T-helper 2 cell treated with Interferon-gamma antibody and Interleukin-4, amounts not matched to agents 100 ng/mL and 5 ng/mL, for 36 hours (primary cell): ENCODE data around the gene PLXNC1. TPM values are rescaled to one million over a fixed set of nuclear protein-coding genes. Genes with fewer than 3 reads are reported as not detected.

Source experiments
- intact Hi-C: fragments of 100-400 bp; cut with micrococcal nuclease; formaldehyde crosslinking; loops from one replicate; pipeline ENCODE4 v1.15.1; 2023
- total RNA-seq: library from RNA; stranded (reverse); gene quantifications from 2 replicates; pipeline ENCODE4 v1.2.3, GENCODE V29; 2022

Gene PLXNC1
- total RNA-seq, 1 donor from 2014 or later, result 26.7 TPM

DNA sequence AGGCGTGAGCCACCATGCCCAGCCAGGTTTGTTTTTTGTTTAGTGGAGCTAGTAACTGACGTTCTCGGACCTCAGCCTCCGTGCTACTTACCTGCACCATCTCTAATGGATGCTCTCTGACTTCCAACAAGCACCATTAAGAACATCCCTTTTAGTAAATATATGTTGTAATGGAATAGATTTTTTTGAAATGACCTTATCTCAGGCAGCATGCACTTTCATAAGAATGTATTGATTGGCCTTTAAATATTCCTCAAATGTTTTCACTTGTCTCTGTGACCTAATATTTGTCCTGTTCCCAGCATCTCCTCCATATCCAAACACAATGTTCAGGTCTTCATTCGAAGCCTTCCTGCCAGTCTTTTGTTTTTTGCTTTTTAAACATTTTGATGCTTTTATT is 51.7 kb downstream of the PLXNC1 start:
- intact Hi-C loops, result no loop called here

GRCh38 chr12:94200695-94201094 is 52.3 kb downstream of the PLXNC1 start:
- intact Hi-C loops, result no loop called here

GRCh38 chr12:94202245-94203180 is 54.1 kb downstream of the PLXNC1 start:
- intact Hi-C loops, result no loop called here

GRCh38 chr12:94203181-94203546 is 54.8 kb downstream of the PLXNC1 start:
- intact Hi-C loops, result no loop called here

GRCh38 chr12:94203796-94204195 is 55.4 kb downstream of the PLXNC1 start:
- intact Hi-C loops, result loop anchor here (2.0 kb wide), 1 partner anchor 255 kb away; the partner anchor contains the start of gene CEP83

GRCh38 chr12:94204499-94205247 is 56.3 kb downstream of the PLXNC1 start:
- intact Hi-C loops, result loop anchor here (2.0 to 5.0 kb wide), 2 partner anchors 254 to 527 kb away; partner anchors contain the start of genes CEP83 and CRADD

GRCh38 chr12:94205822-94206221 is 57.4 kb downstream of the PLXNC1 start:
- intact Hi-C loops, result loop anchor here (2.0 to 5.0 kb wide), 2 partner anchors 253 to 529 kb away; partner anchors contain the start of genes CEP83 and CRADD

- intact Hi-C loops, result loop anchor here (5.0 kb wide), 1 partner anchor 530 kb away; the partner anchor contains the start of gene CRADD
Measured at GRCh38 chr12:94206886-94207285, 58.5 kb downstream of the PLXNC1 start.

DNA sequence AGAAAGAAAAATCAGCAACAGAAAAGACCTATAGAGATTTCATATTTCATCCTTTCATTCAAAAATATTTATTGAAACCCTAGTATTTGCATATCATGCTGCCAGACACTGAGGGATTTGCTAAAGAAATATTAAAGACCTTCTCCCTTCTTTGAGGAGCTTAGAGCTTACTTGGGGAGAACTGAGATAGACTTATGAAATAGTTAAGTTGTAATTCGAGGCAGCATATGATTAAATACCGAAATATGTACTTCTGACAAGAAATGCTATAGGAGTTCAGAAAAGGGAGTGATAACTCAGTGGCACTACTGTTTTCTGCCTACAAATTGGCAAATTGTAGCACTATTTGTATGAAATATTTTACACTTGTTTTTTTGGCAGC is 59.1 kb downstream of the PLXNC1 start:
- intact Hi-C loops, result loop anchor here (5.0 kb wide), 1 partner anchor 530 kb away; the partner anchor contains the start of gene CRADD

GRCh38 chr12:94207849-94208621 is 59.7 kb downstream of the PLXNC1 start:
- intact Hi-C loops, result loop anchor here (1.0 to 5.0 kb wide), 7 partner anchors 33 to 531 kb away; partner anchors contain the start of genes CRADD and PLXNC1

DNA sequence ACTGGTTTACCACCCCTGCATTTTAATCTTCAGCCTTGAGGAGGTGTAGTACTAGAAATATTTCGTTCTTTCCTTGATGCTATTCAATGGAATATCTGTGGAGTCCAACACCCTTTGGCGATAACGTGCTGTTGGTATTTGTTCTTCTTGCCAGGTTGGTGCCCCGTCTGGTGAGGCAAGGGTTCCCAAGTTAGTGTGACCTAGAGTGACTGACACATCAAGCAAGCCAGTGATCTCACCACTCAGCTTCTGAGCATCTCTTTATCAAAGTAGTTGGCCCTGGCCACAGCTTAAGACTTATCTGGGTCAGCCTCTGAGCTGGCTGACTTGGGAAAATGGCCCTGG is 60.2 kb downstream of the PLXNC1 start:
- intact Hi-C loops, result loop anchor here (1.0 to 5.0 kb wide), 7 partner anchors 34 to 531 kb away; partner anchors contain the start of genes CRADD and PLXNC1

GRCh38 chr12:94209240-94209639 is 60.9 kb downstream of the PLXNC1 start:
- intact Hi-C loops, result loop anchor here (2.0 to 5.0 kb wide), 2 partner anchors 34 to 532 kb away; partner anchors contain the start of gene CRADD

DNA sequence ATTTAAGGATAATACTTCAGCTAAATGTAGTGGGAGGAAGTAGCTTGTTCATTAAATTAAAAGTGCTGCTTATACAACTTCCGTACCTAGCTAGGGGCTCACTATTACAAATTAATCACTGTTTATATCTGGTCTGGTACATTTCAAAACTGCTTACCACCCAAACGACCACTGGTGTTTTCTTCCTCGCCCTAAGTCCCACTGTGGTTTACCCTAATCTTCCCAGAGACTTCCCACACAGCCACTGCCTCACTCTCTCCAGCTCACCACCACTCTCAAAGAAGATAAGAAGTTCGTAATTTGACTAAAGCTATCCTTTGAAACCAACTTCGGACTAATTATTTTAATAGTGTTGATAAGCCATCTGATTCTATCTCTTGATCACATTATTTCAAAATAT is 62.6 kb downstream of the PLXNC1 start:
- intact Hi-C loops, result no loop called here

DNA sequence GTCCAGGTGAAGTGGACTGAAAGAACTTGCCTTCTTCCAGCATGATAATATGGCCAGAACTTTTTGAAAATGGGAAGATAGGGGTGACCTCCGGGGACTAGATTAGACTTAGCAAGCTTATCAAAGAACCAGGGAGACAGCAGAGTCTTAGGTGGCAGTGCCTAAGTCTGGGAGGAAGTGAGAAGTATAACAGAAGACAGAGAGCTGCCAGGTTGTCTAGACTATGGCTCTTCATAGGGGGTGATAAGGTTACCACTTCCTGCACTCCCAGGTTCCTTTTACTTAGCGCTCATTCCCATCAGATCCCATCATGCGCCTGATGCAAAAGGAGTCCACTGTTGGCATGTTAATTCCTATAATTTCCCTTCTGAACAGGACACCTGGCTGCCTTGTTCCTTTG is 69.9 kb downstream of the PLXNC1 start:
- intact Hi-C loops, result no loop called here

GRCh38 chr12:94219622-94220302 is 71.4 kb downstream of the PLXNC1 start:
- intact Hi-C loops, result no loop called here

GRCh38 chr12:94220804-94221203 is 72.4 kb downstream of the PLXNC1 start:
- intact Hi-C loops, result no loop called here

GRCh38 chr12:94222351-94223084 is 74.1 kb downstream of the PLXNC1 start:
- intact Hi-C loops, result no loop called here

- intact Hi-C loops, result no loop called here
Measured at GRCh38 chr12:94223842-94224241, 75.5 kb downstream of the PLXNC1 start.

DNA sequence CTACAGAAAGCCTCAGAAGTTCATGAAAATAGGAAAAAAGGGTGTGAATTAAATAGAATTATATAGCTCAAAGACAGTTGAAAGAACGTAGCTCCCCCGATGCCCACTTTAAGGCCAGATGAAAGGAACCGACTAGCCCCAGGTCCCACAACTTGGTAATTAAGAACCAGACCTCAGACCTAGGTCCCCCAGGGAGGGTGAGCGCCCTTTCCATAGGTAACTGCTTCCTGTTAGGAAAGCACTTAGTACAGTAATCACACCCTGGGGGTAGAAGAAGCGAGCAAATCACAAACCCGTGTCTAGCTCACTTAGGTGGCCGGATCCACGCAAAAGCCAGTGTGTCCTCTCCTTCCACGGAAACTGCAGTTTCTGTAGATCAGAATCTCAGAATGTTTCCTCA is 77.1 kb downstream of the PLXNC1 start:
- intact Hi-C loops, result no loop called here
